EL (cell line): Measurements from ENCODE around the gene IGFL3.
"Not testable (repeated sequence)": the region's sequence is repeated elsewhere in the genome, so short reads cannot be mapped to it uniquely, and the experiment has no call there.

Source experiments
- DNase-seq: peaks from one replicate; pipeline ENCODE4 v3.0.0-alpha.2; 2016

IGFL3 gene

DNA sequence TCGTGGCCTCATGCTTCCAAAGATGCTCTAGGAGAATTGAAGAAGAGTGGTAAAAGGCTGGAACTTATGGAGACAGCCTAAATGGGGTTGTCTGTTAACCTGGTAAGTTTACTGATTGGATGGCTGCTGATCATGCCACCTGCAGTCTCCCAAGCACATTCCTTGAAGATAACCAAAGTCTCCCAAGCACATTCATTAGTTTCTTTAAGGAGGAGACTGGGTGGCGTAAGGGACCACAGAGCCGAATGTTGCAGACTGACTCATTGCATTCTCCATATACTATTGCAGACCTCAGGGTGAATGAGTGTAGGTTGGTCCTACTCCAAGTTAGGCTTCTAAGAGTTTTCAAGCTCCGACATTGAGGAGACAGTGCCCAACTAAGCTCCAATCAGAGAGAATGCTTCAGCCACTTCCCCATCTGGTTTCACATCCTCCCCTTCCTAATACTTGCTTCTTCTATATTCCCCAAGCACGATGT, at the start of gene IGFL3:
Gene IGFL3, minus strand, starts transcription at position 51 of the 478 bp plus-strand sequence. Its CDS starts 39 bp downstream, at position 12.
- DNase-seq = peak; percentile 30

GRCh38 chr19:46173886-46174480, 49.5 kb upstream of the IGFL3 start:
- DNase-seq = no peak

GRCh38 chr19:46162731-46163130, 38.2 kb upstream of the IGFL3 start:
- DNase-seq = no peak

DNA sequence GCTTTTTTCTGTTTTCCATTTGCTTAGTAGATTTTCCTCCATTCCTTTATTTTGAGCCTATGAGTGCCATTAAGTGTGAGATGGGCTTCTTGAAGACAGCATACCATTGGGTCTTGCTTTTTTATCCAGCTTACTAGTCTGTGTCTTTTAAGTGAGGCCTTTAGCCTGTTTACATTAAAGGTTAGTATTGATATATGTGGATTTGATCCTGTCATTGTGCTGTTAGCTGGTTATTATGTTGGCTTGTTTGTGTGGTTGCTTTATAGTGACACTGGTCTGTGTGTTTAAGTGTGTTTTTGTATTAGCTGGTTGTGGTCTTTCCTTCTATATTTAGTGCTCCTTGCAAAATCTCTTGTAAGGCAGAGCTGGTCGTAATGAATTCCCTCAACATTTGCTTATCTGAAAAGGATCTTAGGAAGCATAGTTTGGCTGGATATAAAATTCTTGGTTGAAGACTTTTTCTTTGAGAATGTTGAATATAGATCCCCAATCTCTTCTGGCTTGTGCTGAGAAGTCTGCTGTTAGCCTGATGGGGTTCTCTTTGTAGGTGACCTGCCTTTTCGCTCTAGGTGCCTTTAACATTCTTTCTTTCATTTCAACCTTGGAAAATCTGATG, 37.3 kb upstream of the IGFL3 start:
- DNase-seq = not testable (repeated sequence)

DNA sequence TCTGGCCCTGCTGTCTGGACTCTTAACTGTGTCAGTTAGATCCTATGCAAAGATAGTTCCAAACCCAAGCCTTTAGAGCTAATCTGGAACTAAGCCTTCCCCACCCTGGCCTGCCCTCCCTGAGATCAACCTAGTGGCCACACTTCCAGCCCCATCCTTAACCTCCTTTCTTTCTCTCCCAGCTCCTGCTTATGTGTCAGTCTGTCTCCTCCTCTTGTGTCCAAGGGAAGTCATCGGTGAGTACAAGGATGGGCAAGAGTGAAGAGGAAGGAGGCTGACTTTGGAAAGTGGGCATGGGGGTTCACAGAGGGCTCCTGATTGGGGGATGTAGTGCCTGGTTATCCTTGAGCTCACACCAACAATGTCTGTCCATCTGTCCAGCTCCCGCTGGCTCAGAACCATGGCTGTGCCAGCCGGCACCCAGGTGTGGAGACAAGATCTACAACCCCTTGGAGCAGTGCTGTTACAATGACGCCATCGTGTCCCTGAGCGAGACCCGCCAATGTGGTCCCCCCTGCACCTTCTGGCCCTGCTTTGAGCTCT, 35.8 kb upstream of the IGFL3 start:
- DNase-seq = no peak

DNA sequence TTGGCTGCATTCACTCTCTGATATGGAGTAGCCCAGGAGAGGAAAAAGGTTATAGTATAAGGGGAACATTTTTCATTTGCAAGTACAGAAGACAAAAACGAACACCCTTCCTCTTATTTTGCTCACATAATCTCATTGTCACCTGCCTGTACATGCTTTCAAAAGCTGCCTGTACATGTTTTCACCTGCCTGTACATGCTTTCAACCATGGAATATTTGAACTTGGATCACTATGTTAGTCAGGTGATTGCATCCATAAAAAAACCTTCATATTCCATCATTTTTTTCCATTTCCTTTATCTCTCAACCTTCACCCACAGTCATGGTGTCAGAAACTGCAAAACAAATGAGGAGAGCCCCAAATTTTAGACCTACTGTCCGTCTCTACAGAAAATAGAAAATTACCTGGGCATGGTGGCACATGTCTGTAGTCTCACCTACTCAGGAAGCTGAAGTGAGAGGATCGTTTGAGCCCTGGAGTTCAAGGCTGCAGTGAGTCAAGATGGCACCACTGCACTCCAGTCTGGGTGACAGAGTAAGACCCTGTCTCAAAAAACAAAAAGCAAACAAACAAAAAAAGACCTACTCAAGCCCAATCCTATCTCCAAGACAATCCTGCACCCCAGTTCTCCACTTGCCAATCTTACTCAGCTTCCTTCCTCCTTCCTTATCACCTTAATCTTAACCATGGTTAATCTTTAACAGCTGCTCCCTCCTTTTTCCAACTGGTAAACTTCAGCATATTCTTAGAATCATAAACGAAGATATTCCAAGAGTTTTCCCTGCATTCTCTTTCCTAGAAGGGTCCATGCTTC, 35.1 kb upstream of the IGFL3 start:
- DNase-seq = no peak

DNA sequence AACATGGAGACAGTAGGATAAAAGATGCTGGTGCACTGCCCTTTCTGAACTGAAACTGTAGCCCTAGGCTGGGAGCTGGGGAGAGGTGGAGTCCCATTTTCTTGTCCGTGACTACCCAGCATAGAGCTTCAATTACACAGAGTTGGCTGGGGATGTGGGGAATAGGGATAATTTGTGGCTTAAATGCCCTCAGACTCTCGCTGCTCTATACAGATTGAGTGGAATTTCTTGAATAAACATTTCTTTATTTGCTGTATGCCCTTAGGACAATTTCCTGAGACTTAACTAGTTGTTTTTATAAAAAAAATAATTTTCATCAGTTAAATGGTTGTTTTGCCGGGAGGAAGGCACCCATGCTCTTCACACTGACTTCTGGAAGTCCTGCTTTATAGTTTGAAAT, 30.7 kb upstream of the IGFL3 start:
- DNase-seq = peak; percentile 13

- no peak for DNase-seq
Measured at GRCh38 chr19:46150606-46151005, 26.1 kb upstream of the IGFL3 start.

DNA sequence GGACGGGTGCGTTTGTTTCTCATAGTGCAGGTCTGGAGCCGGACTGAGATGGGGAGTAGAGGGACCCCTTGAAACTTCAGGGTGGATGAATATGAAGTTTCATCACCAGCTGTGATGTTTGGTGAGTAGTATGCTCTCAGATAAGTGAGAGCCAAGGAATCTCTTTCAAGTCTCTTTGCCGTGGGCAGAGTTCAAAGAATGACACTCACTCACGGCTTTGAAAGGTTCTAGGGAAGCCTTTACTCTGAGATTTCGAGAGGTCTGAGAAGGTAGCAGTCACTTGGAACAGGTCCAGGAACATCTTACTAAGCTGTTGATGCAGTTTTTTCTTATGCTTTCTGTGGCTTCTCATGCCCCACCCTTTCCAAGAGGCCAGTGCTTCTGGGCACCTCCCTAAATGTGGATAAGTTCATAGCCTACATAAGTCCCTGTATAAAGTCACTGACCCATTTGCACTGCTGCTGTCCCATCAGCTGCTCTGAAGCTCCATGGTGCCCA, 23.4 kb upstream of the IGFL3 start, which contains the start of gene IGFL2:
Gene IGFL2, plus strand, starts transcription at position 448 of the 498 bp plus-strand sequence. Its CDS starts 41 bp downstream, at position 489.
- no peak for DNase-seq

DNA sequence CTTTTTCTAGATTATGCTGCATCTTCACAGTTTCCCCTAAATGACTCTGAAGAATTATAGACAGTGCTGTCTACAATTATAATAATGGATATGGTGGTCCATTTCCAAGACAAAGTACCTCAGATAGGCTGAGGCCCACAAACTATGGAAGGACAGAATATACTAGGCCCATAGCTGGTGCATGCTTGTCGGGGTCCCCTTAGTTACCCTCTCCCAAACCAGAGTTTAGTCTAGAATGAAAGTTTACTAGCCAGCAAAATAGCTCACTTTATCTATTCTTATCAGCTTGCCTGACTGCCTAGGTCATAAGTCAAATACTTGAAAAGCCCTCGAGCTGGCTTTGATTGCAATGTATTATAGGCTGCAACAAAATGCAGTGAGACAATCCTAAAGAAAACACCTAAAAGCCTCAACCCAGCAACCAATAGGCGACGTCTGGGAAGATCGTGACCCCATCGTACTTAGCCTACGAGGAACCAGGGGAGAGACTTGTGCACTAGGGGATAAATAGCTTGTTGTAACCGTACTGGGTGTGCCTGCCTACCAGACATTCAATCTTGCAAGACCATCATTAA, 22.8 kb upstream of the IGFL3 start:
- DNase-seq = no peak

GRCh38 chr19:46144756-46145155, 20.3 kb upstream of the IGFL3 start:
- no peak for DNase-seq

- DNase-seq = no peak
Measured at GRCh38 chr19:46142294-46142693, 17.8 kb upstream of the IGFL3 start.

DNA sequence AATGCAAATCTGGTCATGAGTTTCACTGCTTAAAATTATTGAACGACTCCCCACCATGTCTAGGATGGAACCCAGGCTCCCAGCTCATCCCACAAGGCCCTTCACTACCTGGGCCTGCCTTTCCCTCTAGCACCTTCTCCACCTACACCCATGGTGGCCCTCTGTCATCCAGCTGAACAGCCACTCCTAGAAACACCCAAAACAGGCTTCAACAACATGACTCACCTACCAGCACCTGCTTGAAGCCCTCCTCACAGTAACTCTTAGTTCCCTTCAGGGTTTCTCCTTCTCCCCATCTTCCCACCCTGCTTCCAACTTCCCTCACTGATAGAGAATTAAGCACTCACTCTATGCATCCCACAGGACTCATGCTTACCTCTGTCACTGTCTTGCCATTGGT, 16.9 kb upstream of the IGFL3 start:
- no peak for DNase-seq

- DNase-seq = no peak
Measured at GRCh38 chr19:46137915-46138473, 13.5 kb upstream of the IGFL3 start.

DNA sequence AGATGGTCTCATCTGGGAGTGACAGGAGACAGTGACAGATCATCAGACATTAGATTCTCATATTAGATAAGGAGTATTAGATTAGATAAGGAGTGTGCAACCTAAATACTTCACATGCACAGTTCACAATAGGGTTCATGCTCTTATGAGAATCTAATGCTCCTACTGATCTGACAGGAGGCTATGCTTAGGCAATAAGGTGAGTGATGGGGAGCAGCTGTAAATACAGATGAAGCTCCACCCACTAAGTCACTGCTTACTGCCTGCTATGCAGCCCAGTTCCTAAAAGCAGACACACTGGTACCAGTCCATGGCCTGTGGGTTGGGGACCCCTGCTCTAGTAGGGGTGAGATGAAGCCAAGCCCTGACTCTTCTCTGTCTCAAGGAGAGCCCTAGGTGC, 10.0 kb upstream of the IGFL3 start:
- DNase-seq = no peak

DNA sequence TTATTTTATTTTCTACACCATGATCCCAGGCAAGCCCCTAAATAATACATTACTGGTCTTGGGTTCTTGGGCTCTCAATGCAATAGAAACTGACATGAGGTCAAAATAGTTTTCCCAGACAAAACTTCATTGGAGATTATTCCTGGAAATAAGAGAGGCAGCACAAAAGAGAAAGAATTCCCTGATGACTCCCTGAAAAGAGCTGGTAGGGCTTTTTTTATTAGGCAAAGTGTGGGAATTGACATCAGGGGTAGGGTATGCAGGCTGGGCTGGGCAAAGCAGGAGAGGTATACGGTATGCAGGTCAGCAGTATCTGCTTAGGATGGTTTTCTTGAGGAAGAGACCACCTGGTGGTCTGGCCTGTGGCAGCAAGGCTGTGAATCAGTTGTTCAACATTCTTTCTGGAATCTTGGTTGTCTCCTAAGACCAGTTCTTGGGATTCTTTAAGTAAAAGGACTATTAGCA, 9.3 kb upstream of the IGFL3 start:
- no peak for DNase-seq

DNA sequence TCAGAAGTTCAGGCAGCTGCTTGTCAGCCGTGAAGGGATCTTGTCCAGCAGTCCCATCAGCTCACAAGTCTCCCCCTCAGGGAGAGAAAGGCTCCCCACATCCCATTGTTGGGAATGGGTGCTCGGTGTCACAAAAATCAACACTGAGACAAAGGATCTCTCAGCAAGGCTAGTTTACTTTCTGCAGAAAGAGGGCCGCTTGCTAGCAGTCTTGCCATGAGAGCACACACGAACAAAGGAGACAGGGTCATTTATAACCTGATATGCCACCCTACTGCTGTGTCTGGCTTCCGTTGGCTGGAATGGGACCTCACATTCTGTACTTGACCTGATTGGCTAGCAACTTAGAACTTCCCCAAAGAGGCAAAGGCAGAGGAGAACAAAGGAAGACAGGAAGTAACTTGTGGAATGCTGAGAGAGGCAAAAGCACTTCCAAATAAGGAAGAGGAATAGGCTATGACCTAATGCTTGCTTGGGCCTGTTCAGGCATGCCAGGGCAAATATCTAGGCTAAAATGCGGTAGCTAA, 8.7 kb upstream of the IGFL3 start:
- peak; percentile 88 for DNase-seq

- DNase-seq = no peak
Measured at GRCh38 chr19:46132508-46133100, 8.1 kb upstream of the IGFL3 start.

DNA sequence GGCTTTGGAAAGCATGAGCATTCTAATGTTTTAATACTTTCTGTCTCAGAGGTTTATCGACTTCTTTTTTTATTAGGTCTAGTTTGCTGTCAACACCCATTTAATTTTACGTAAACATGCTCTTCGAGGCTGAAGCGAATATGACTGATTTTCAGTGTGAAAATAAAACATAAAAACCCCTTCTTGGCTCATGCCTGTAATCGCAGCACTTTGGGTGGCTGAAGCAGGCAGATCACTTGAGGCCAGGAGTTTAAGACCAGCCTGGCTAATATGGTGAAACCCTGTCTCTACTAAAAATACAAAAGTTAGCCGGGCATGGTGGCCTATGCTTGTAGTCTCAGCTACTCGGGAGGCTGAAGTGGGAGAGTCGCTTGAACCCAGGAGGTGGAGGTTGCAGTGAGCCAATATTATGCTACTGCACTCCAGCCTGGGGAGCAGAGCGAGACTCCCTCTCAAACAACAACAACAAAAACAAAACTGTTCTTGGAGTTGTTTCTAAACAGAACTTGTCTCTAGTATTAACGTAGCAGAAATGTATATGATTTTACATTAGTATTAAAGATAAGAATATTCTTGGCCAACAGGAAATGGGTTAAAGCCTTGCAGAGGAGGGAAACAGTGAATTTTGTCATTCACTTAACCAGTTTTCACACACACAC, 7.1 kb upstream of the IGFL3 start:
- DNase-seq = no peak

DNA sequence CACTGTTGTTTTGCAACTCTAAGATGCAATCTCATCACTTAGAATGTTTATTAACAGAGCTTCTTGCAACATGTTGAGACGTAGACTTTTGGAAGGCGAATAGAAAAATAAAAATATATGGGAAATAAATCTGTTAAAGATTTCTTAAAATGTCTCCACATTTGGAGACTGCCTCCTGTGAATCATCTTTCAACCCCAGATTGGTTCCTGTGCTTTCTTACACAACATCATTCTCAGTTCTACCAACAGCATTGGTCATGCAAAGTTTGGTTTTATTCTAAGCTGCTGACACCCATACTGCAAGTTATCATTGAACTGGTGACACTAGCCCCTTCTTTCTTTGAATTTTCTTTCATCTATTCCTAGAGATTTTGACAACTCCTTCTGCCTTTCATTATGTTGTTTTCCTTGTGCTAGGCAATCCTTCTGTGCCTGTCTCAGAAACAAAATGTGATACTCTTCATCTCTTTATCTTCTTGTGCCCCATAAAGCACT, 1.6 kb upstream of the IGFL3 start:
- DNase-seq = no peak

- DNase-seq = no peak
Measured at GRCh38 chr19:46125447-46125846, 959 bp upstream of the IGFL3 start.
